Measurements from ENCODE around the gene SLX4IP.

GRCh38 chr20:10655720-10656669, 220.9 kb downstream of the SLX4IP start:
- TF ChIP-seq, protein P1, sequence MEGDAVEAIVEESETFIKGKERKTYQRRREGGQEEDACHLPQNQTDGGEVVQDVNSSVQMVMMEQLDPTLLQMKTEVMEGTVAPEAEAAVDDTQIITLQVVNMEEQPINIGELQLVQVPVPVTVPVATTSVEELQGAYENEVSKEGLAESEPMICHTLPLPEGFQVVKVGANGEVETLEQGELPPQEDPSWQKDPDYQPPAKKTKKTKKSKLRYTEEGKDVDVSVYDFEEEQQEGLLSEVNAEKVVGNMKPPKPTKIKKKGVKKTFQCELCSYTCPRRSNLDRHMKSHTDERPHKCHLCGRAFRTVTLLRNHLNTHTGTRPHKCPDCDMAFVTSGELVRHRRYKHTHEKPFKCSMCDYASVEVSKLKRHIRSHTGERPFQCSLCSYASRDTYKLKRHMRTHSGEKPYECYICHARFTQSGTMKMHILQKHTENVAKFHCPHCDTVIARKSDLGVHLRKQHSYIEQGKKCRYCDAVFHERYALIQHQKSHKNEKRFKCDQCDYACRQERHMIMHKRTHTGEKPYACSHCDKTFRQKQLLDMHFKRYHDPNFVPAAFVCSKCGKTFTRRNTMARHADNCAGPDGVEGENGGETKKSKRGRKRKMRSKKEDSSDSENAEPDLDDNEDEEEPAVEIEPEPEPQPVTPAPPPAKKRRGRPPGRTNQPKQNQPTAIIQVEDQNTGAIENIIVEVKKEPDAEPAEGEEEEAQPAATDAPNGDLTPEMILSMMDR (IDR thresholded peaks at IDR 0.05): no peak
- TF ChIP-seq POLR2A (IDR thresholded peaks at IDR 0.05): no peak
- TF ChIP-seq POLR2AphosphoS5 (IDR thresholded peaks at IDR 0.05): peak; percentile 8

Measured in prostate gland (tissue), 2 donors.